Fibroblast of the conjunctiva (primary cell): ENCODE data around the gene EIF5A.
A peak's percentile ranks its signal among the peaks of the same experiment; 100 is the strongest.

ENCODE experiments used
- DNase-seq: peaks from one replicate; pipeline ENCODE4 v3.0.0-alpha.2; 2010; ENCODE audit warnings: low read depth

EIF5A gene

DNA sequence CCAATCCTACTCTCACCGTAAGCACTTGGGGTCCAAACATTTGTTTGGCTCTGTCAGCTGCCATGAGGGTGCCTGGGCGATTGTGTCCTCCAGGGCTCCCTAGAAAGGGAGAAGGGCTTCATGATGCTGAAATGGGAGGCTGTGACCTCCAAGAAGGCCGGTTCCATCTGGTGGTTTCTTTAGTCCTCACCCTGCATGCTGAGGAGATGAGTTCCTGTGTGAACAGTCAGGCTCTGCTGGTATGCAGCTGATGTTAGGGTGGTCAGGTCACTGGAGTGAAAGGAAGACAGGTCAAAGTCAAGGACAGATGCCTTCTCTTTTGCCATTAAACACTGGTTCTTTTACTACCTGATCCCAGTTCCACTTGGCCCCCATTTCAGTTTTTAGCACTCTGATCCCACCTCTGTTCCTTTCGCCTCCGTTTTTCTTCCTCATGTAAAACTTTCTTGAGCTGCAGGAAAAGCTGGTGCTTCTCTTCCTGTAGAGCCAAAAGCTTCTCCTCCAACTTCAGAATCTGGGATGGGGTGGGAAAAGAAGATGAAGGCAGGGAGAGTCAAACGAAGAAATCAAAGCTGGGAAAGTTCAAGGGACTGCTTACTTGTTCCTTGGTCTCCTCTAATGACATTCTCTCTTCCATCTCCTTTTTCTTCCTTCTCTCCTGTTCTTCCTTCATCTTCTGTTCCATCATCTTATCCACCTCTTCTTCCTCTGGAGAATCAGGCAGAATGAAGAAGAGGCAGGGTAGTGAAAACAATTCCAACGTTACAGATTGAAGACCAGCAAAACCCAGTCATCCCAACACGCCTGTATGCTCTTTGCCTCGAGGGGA is 6.7 kb downstream of the EIF5A start:
- DNase-seq: no peak

DNA sequence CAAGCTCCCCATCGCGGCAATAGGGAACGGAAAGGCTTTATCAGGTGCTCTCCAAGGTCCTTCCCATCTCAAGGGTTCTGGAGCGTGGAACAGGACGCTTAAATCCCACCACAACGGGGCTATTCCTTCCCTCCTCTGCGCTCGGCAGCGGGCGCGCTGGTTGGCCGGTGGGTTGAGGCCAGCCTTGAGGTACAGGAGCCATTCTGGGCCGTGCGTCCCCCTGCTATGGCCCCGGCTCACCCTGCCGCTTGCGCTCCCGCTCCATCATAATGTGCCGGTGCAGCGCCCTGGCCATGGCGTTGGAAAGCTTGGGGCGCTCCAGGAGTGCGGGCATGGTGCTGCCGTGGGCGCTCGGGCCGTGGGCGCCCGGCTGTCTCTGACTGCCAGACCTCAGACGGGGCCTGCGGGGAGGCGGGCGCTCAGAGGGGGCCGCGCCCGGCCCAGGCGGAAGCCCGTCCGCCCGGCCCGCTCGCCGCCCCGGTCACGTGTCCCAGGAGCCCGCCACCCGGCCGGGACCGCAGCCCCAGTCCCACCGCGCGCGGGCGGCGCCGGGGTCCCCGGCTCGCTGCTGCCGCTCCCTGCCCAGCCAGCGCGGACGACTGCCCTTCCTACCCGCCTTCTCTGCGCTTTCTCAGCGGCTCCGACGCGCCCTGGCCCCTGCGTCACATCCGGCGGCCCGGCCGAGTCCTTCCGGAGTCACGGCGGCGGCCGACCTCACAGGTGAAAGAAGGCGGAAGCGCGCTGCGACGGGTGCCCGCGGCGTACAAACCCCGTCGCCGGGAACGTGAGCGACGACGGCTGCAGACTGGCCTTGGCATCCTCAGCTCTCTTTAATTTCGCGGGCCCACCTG is 7.5 kb downstream of the EIF5A start, which contains the start of gene GPS2:
TSS of gene GPS2 (minus strand) at position 642 of the 851 bp plus-strand sequence. CDS start at position 334, 308 bp downstream.
- DNase-seq: peak; percentile 43

DNA sequence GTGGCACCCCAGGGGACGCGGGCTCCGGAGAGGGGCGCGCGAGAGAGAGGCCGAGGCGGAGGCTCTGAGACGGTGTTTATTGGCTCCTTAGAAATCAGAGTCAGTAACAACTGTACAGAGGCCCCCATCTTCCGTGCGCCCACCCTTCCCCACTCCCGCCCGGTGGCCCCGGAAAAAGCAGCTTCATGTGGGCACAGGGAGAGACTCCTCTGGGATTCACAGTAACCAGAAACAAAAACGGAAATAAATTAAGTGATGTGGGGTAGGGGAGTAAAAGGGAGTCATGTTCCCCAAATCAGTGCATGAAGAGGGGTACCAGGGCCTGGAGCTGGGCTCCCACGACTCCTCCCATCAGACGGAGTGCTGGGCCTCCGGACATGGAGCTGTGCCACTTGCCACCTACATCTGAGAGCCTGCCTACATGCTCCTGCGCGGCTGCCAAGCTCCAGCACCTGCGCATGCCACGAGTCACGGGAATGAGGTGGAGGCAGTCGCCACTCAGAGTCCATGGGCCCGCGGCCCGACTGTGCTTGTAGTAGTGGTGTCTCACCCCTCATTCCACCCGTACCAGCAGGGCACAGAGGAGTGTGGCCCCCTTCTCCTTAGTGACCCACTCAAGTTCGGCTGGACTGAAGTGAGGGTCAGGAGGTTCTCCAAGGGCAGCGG is 8.3 kb downstream of the EIF5A start:
- no peak for DNase-seq

DNA sequence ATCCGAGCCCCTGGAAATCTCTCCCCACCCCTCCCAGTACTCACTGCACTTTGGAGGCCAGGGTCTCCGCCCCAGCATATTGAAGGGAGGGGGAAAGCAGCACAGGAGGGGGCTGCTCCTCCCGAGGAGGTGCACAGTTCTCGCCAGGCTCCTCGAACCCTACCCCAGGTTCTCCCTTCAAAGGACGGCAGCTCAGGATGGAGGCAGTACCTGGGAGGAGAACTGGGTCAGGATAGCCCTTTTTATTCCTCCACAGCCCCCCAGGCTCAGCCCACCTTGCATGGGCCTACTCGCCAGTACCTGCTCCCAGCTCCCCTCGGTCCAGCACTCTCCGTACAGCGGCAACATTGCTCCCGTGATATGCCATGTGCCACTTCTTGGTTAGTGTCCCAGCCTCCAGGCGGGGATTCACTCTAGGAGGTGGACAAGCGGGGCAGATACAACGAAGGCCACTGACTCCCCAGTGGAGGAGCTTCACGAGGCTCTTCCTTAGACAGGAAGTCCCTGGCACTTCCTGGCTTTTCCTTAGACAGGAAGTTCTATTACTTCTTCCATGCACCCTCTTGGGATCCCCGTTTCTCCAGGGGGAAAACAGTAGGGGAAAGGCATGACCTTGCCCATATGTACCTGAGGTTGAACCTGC is 9.9 kb downstream of the EIF5A start:
- no peak for DNase-seq

DNA sequence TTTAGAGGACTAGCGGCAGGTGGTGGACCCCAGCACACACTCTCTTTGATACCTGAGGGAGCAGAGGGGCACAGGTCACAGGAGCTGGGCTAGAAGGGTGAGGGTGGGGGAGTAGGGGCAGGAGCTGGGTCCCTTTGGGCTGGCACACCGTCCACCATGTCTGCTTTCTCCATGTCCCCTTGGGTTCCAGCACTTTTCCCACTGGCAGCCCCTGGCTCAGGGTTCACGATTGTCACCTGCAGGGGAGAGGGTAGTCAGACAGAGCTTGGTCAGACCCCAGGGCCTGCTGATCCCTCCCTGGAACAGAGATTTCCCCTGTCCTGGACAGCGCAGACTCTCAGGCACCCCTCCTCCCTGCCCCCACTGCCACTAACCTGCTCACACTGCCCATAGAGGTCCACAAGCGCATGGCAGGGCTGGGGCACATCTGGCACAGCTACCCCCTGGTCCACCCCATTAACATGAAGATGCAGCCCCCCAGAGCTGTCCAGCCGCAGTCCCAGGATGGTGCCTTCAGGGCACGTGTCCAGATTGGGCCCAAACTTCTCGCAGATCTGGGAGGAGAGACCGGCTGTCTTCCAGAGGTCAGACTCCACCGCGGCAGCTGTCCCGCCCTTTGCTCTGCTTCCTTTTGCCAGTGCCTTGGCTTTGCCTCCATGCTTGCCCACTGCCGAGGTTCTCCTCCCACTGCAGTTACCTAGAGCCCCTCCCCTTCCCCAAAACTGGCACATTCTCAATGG is 10.9 kb downstream of the EIF5A start:
- no peak for DNase-seq

DNA sequence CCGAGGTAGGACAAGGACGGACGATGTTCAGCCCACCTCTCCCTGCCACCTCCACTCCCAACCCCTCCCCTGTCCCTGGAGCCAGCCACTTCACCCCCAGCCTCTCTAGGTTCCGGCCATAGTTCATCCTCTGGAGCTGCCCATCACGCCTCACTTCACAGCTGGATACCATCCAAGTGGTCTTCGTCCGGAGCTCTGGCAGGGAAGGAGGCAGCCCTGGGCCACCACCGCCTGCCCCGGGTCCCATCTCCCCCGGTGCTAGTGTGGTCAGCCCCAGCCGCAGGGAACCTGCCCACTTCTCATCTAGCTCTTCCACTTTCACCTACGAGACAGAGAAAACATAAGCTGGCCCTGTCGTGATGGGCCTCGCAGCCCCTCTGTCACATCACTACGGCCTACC is 14.0 kb downstream of the EIF5A start:
- DNase-seq: no peak

DNA sequence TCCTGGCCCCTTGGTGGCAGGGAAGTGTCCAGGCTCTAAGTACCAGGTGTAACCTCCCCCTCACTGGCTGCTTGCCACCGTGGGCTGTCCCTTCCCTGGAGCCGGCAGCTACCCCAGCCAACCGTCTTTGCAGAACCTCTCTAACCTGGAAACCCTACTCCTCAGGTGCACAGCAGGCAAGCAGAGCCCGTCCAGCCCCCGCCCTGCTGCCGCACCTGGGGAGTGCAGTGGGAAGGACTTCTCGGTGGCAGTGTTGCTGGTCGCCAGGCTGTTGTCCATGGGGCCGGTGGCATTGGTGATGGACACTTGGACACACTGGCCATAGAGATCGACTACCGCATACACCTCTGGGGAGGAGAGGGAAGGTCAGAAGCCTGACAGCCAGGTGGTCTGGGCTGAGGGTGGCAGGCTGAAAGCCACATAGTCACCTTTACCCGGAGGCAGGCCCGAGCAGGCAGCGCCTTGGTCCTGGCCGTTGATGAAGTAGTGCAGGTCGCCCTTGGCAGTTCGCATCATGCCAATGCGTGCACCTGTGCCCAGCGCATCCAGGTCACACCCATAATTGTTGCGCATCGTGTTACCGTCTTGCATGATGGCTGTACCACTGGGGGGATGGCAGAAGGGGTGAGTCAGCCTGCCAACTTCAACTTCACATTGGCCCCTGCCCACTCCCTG is 15.2 kb downstream of the EIF5A start:
- DNase-seq: no peak

DNA sequence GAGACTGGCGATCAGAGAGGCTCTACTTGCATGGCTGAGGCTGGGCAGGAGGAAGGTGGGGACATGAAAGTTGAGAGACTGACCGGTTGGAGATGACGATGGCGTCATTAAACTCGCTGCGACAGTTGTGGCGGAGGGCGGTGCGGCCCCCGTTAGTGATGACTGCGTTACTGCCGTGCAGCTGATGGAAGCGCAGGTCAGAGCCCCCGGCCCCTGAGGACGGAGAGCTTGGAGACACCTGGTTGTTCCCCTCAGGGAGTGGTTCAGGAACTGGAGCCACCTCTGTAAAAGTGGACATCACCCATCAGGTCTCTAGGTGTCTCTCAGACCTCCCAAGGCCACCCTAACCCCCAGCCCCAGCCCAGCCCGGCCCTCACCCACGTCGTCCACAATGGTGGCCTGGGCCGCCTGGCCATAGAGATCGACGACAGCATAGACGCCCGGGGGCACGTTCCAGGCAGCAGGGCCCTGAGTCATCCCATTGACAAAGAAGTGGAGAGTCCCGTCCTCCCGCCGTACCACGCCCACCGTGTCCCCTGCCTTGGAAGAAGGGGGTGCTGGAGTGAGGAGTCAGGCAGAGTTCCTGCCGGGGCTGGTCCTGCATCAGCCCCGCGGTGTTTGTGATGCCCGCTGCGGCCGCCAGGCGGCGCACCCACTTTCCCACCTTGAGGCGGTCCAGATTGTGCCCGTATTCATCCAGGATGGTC is 16.5 kb downstream of the EIF5A start:
- DNase-seq: no peak

DNA sequence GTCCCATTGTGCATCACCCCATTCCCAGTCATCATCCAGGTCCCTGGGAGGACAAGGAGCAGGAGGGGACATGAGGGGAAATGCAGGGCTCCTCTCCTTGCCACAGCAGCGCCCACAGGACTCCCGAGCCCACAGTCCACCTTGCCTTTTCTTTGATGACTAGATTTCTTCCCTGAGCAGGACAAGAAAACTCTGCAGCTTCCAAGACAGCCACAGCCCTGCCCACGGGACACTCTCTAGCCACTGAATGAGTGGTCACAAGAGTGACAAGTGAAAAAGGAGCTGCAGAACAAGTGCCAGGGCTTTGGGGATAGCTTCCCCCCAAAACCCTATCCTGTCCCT is 17.0 kb downstream of the EIF5A start:
- DNase-seq: no peak

DNA sequence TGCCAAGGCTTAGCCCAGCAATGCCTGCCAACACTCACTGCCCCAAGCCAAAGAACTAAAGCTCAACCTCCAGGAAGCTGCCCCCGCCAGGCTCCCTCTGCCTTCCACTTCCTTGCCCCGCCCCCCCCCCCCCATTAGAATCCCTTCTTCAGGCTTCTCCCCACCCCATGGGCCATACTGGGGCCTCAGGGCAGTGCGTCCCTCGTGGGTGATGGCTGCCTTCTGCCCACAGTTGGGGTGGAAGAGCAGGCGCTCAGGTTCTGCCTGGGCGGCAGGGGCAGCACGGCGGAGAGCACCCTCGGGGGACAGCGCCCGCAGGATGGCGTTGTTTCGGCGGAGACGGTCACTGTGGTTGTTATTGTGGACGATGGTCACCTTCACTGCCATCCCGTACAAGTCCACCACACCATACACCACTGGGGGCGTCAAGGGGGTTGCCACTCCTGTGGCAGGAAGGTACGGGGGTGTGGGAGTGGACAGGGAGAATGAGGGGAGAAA is 17.7 kb downstream of the EIF5A start:
- no peak for DNase-seq

DNA sequence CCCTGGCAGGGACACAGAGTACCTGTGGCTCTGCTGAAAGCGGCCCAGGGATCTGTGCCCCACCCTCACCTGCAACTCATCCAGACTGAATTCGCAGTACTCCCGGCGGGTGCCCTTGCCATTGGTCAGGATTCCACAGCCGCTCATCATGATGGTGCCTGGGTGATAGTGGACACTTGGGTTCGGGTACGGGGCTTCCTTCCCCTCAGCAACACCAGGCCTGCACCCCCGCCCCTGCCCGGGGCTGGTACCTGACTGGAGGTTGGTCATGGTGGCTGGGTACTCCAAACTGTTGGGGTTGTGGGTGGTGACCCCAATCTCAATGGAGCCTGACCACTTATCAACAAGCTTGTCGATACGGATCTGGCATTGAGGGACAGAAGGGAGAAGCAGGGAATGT is 18.8 kb downstream of the EIF5A start:
- no peak for DNase-seq

DNA sequence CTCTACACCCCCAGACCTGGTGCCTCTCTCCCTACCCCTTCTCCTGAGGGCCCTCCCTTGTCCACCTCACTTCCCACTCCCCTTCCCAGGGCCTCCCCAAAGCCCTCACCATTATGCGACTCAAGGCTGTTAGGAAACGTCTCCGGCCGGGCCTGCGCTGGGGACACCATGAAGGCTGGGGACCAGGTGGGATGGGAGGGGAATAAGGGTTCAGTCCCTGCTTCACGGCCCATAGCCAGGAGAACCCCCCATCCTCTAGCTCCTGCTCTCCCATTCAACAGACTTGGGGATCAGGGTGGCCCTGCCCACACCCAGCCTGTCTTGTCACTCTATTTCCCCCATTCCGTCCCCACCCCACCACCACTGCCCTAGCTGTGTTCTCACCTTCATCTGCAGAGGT is 19.6 kb downstream of the EIF5A start:
- DNase-seq: no peak

DNA sequence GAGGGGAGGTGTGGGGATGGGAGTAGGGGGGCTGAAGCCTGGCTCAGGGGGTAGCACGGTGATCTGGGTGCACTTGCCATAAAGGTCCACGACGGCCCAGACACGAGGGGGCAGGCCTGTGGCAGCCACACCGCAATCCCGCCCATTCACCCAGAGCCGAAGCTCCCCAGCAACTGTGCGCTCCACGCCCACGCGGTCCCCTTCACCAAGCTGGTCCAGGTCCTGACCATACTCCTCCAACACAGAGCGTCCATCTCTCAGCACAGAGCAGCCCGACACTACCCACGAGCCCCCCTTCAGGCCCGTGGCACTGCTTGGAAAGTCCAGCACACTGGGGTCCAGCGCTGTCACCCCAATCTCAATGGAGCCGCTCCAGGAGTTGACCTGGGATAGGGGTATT is 20.1 kb downstream of the EIF5A start:
- DNase-seq: no peak

DNA sequence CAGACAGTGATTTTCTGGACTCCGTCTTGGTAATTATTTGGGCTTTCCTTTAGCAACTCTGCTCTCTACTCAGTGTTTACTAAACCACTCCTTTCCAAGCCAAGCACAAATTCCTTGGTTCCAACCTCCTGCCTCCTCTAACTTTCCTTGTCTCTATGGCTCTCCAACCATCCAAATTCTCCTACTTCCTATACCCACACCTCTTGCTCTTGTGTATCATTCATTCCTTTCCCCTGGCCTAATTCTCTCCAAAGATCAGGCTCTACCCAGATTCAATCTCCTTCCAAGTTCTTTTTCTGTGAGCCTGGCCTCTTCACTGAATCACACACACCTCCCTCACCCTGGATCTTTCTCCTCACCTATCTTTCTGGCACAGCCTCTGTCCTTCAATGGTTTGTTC is 20.6 kb downstream of the EIF5A start:
- DNase-seq: no peak

DNA sequence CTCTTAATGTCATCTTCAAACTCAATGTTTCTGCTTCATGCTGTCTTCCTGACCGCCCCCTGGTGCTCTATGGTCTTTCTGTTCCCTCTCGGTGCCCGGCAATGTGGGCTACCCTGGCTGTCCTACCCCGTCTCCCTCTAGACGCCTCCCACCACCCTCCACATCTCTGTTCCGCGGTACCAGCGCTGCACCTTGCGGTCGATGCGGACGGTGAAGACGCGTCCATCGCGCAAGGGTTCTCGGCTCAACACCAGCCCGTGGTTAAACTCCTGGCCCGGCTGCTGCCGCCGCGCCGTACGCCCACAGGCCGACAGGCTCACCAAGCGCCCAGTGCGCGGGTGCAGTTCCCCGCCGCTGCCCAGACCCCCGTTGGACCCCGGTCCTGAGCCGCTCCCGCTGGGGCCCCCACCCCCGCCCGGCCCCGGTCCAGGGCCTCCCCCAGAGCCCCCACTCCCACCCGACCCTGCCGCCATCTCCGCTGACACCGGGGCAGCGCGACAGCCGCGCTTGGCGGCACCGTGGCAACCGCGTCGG is 21.5 kb downstream of the EIF5A start, which contains the start of gene NEURL4:
TSS of gene NEURL4 (minus strand) at position 496 of the 534 bp plus-strand sequence. CDS start at position 473, 23 bp downstream.
- DNase-seq: no peak

DNA sequence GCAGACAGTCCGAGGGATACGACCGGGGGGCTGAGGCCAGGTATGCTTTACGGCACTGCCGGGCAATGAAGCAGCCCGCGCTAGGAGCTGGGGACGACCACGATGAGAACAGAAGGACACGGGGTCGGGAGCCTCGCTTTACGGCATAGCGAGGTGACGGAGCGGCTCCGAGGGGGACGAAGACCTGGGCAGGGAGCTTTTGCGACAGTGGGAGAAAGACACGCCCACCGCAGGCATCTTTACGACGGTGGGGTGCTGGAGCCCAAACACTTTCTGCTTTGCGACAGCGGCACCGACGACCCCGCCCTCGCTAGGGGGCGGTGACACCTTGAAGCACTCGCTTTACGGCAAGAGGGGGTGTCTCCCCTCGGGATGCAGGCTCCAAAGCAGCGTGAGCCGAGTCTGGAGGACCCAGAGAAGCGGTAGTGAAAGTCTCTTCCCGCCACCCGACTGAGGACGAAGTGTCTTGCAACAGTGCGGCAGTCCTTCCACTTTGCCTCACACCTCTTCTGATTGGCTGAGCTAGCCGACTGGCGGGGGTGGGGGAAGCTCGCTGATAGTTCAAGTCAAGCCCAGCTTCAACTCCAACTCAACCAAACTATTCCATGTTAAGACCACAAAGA is 22.1 kb downstream of the EIF5A start:
- peak; percentile 98 for DNase-seq

DNA sequence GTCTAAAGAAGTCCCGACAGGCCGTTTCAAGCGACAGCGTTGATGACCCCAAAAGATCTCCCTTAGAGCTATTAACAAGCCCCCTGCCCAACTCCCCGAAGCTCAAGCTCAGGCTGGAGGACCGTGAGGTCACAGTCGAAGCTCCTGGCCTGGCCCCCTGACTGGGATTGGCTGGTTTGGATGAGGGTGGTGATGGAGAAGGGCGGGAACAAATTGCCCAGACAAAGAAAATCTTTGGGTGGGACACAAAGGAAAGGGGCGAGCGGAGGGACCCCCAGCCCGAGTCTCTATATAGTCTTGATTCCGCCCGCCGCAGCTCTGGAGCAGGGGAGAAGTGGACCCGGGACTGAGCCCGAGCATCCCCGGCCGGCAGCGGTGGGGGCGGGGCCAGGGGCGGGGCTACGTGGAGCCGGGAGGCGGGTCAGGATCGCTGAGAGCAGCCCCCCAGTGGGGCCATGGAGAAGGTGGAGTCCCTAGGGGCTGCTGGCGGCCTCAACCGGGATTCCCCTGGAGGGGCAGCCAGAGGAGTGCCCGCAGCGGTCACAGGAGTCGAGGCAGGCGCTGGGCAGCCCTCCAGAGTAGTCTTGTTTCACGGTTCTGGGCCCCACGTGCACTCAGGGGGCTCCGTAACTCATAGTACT is 22.7 kb downstream of the EIF5A start:
- DNase-seq: peak; percentile 47

DNA sequence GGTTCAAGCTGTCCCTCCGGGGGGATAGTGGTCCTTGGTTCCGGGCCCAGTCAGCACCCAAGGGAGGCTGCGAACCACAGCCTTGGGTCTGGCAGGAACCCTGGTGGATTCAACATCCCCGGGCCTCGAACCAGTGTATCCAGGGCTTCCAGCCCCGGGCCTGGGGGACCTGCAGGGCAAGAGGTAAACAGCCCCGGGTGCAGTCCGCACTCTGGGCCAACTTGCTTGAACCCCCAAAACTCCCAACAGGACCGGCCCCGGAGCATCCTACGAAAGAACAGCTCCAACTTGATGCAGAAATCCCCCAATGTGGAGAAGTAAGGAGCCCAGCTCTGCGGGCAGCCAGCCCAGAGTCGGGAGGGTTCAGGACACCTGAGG is 23.2 kb downstream of the EIF5A start:
- no peak for DNase-seq

DNA sequence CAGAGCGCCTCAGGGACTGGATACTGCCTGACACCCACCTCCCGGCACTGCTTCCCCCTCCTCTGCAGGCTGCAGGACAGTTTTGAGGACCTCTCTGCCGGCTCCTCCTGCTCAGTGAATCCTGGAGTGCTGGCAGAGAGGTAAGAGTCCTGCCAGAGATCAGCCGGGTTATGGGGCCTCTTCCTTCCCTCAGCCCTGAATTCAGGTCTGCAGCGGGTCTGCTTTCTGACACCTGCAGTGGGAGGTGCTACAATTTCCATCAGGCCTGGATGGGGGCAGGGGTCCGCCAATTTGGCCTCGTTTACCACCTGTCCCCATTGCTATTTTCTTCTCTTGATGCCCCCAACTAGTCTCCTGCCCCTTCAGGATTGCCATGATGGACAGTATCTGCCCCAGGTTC is 24.7 kb downstream of the EIF5A start:
- DNase-seq: no peak
